Heart left ventricle (tissue), 16 donors: Measurements from ENCODE around the gene MRPS6. TPM values are rescaled to one million over a fixed set of nuclear protein-coding genes. Genes with fewer than 3 reads are reported as not detected.

Experiments used
- ATAC-seq, 4 donors: fragments of 200-7000 bp; cut with Tn5 transposase; one replicate each; pipeline ENCODE4 v1.9.1; 2020 to 2022; ENCODE audit warnings: moderate library complexity in 4 of 4, mild to moderate bottlenecking in 3 of 4, moderate number of reproducible peaks in 1 of 4
- DNase-seq, 5 donors: peaks; one replicate each; pipeline ENCODE4 v3.0.0-alpha.2; 2020
- H3K27ac ChIP-seq, 12 donors: fragments of 200-600 bp; sonication (generic) in 4 of 12; one replicate each; pipeline versions ENCODE4 v1.5.0 to v1.8.0; 2016 to 2022; ENCODE audit warnings: mild to moderate bottlenecking in 2 of 12
- H3K27me3 ChIP-seq, 9 donors: fragments of 200-600 bp; sonication (generic) in 2 of 9; one replicate each; pipeline versions ENCODE4 v1.5.1 to v1.8.0; 2016 to 2022; ENCODE audit warnings: mild to moderate bottlenecking in 3 of 9
- H3K36me3 ChIP-seq, 9 donors: fragments of 200-600 bp; sonication (generic) in 2 of 9; one replicate each; pipeline versions ENCODE4 v1.5.0 to v1.8.0; 2018 to 2022; ENCODE audit warnings: mild to moderate bottlenecking in 2 of 9
- H3K4me1 ChIP-seq, 12 donors: fragments of 200-600 bp; sonication (generic) in 4 of 12; one replicate each; pipeline versions ENCODE4 v1.5.0 to v1.8.0; 2016 to 2022; ENCODE audit warnings: mild to moderate bottlenecking in 3 of 12
- H3K4me3 ChIP-seq, 12 donors: fragments of 200-600 bp; sonication (generic) in 4 of 12; one replicate each; pipeline versions ENCODE4 v1.5.0 to v1.8.0; 2017 to 2022; ENCODE audit warnings: mild to moderate bottlenecking in 9 of 12, moderate library complexity in 4 of 12
- H3K9me3 ChIP-seq, 12 donors: fragments of 200-600 bp; sonication (generic) in 4 of 12; one replicate each; pipeline versions ENCODE4 v1.5.0 to v1.8.0; 2016 to 2022; ENCODE audit warnings: mild to moderate bottlenecking in 1 of 12
- CTCF ChIP-seq, 12 donors: fragments of 200-600 bp; sonication (generic) in 4 of 12; IDR thresholded peaks; one replicate each; pipeline versions ENCODE4 v1.5.0 to v1.8.0; 2018 to 2022; ENCODE audit warnings: antibody characterized with exemption in 12 of 12, mild to moderate bottlenecking in 5 of 12
- POLR2A ChIP-seq, 2 donors: fragments of 450-650 bp; IDR thresholded peaks; one replicate each; pipeline ENCODE4 v1.6.1; 2017; ENCODE audit warnings: antibody characterized with exemption in 2 of 2, mild to moderate bottlenecking in 2 of 2, moderate library complexity in 2 of 2
- WGBS, 4 donors: extraction: QIAGEN DNeasy Blood & Tissue Kit in 2 of 4; methylation state at CpG; one replicate each; pipeline versions ENCODE4 v1.1.5 to v1.1.7; 2013 to 2018; 5-methylcytosine and 5-hydroxymethylcytosine counted together
- intact Hi-C, 10 donors: fragments of 100-400 bp; cut with DNase I; formaldehyde crosslinking; loops; one replicate each; pipeline versions ENCODE4 v1.11.1 to v1.14.2; 2022
- polyA plus RNA-seq, 2 donors: library from polyadenylated mRNA; stranded (reverse); fragments of 200-250 nt; gene quantifications; one replicate each; pipeline ENCODE4 v1.2.3, GENCODE V29; 2013
- total RNA-seq, 9 donors: library from RNA; depleted of rRNA in 2 of 9; stranded (reverse); fragments of >200 nt in 2 of 9; fragmentation: NEBNext Ultra II Directional in 3 of 9; extraction: Animal tissue kit (Norgen Biotek cat#: 25700) in 3 of 9; gene quantifications; one replicate each; pipeline versions ENCODE4 v1.1.0 to v1.2.4, GENCODE V29; 2016 to 2023
- donor health status: ischemic (EF 13 %, LVEDD 7.1; RV severe dilation, severe dysfunction).
- donor health status: healthy with polysubstance abuse.
- donor health status: DM: no; HTN: yes; CAD: no.
- donor health status: DM: no; HTN: no; CAD: no.
- donor health status: ischemic (EF 25% LVEDD 6.9; RV normal size, moderate dysfunction).
- donor health status: ischemic (EF 25% LVEDD 5.7; RV mildly dilated, moderate dysfunction).
- donor health status: healthy.
- donor health status: DM: yes; HTN: yes; CAD: no.
- donor health status: ischemic (EF 35%, LVEDD 5.7; RV mildly dilated, moderate dysfunction).
- donor health status: nonischemic (EF 11% LVEDD 7.7; RV severe dilation, severe dysfunction).
- donor health status: DM: yes; HTN: yes; CAD: no.
- donor health status: PGD.
- donor health status: ischemic (EF 29% LVEDD 5.4; RV normal size, mild dysfunction).
- donor health status: nonischemic (EF 23%, LVEDD 6.1; RV moderate dilation, normal function).

Gene MRPS6
- total and polyA plus RNA-seq, 11 donors: 21.8 to 61.7 (median 44.6) TPM

- intact Hi-C loops: loop anchor here in 1 of 10 donors (10.0 kb wide), 1 partner anchor 57 kb away; no protein-coding TSS in a partner anchor
- Histone ChIP-seq H3K4me1 (peaks cover 0 to 12% (median 0%) of the 10 kb centered on the region in 12 donors), H3K4me3 (no peak overlapping the region), H3K27ac (no peak overlapping the region), H3K9me3 (peaks cover 0 to 3% (median 0%) of the 10 kb centered on the region in 12 donors), H3K36me3 (no peaks in the 10 kb centered on the region), H3K27me3 (no peaks in the 10 kb centered on the region)
- ATAC-seq (no peak), DNase-seq (no peak)
- WGBS, 4 donors: 94 to 96% (median 96%) methylated on average over 2 of the region's 2 CpGs
- no peak for TF ChIP-seq CTCF (IDR thresholded peaks at IDR 0.05)
- no peak for TF ChIP-seq POLR2A (IDR thresholded peaks at IDR 0.05)
Observed at GRCh38 chr21:34157521-34157920, 84.1 kb downstream of the MRPS6 start.

GRCh38 chr21:34158866-34159835 is 85.8 kb downstream of the MRPS6 start:
- DNase-seq: no peak
- Histone ChIP-seq H3K27ac (no peak overlapping the region), H3K36me3 (no peaks in the 10 kb centered on the region), H3K9me3 (peaks cover 0 to 18% (median 12%) of the 10 kb centered on the region in 12 donors), H3K4me3 (no peak overlapping the region), H3K27me3 (no peaks in the 10 kb centered on the region), H3K4me1 (peaks cover 0 to 12% (median 0%) of the 10 kb centered on the region in 12 donors)
- TF ChIP-seq CTCF (IDR thresholded peaks at IDR 0.05) (no peak), POLR2A (IDR thresholded peaks at IDR 0.05) (no peak)
- ATAC-seq: no peak
- WGBS, 4 donors: 84 to 88% (median 86%) methylated on average over 36 of the region's 36 CpGs
- intact Hi-C loops: loop anchor here in 1 of 10 donors (10.0 kb wide), 1 partner anchor 56 kb away; no protein-coding TSS in a partner anchor

- DNase-seq (no peak), ATAC-seq (no peak)
- Histone ChIP-seq H3K27me3 (no peaks in the 10 kb centered on the region), H3K27ac (no peak overlapping the region), H3K36me3 (peaks cover 0 to 6% (median 0%) of the 10 kb centered on the region in 9 donors), H3K9me3 (peaks cover 0 to 83% (median 52%) of the 10 kb centered on the region in 12 donors), H3K4me3 (no peak overlapping the region), H3K4me1 (no peaks in the 10 kb centered on the region)
- TF ChIP-seq POLR2A (IDR thresholded peaks at IDR 0.05) (no peak), CTCF (IDR thresholded peaks at IDR 0.05) (no peak)
- 89 to 95% (median 92%) methylated on average over 5 of the region's 5 CpGs for WGBS, 4 donors
- intact Hi-C loops: no loop called here
Observed at GRCh38 chr21:34166468-34166867, 93.1 kb downstream of the MRPS6 start.

- 68 to 85% (median 79%) methylated on average over 2 of the region's 2 CpGs for WGBS, 4 donors
- Histone ChIP-seq H3K4me3 (no peak overlapping the region), H3K27me3 (no peaks in the 10 kb centered on the region), H3K36me3 (peaks cover 0 to 2% (median 0%) of the 10 kb centered on the region in 9 donors), H3K27ac (no peak overlapping the region), H3K4me1 (no peaks in the 10 kb centered on the region), H3K9me3 (peaks cover 0 to 74% (median 28%) of the 10 kb centered on the region in 12 donors)
- ATAC-seq: no peak
- intact Hi-C loops: no loop called here
- TF ChIP-seq POLR2A (IDR thresholded peaks at IDR 0.05) (no peak), CTCF (IDR thresholded peaks at IDR 0.05) (no peak)
- no peak for DNase-seq
Observed at GRCh38 chr21:34170886-34171285, 97.5 kb downstream of the MRPS6 start.
